ENCODE results near the gene STOML2.

Gene STOML2

DNA sequence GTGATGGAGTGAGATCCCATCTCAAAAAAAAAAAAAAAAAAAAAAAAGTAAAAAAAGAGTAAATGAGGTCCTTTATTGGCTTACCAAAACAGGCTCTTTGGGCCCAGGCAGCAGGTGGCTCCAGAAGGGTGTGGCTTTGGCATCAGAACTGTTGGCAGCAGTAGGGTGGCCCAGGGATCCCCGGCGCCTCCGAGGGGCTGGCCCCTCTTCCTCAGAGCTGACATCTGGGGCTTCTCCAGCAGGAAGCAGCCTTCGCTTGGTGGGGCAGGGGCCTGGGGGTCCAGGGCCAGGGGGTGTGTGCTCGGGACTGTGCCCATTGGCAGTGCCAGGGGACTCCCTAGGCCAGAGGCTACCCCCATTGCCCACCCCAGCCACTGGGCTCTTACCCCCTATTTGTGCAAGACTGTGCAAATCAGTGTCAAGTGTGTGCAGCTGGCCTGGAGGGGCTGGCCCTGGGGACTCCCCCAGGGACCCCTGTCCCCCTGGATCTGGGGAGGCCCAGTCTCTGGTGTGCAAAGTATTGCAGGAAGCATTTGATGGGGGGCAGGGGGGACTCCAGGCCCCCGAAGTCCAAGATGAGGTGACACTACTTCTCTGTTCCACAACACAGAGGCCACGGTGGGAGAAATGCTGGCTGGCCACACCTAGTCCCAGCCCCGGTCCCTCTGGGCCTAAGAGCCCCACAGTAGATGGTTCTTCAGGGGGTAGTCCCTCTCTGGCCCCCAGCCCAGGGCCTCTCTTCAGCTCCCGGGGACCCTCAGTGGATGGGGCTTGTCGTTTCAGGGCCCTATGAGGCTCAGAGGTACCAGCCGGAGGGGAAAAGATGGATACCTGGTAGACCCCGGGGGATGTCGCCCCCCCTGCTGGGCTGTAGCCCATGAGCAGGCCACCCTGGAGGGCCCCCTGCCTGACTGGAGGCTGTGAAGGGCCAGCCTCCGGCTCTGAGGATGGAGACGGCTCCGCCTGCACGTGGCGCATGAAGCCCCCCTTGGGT lies 4.7 kb upstream of the STOML2 start:
- DNase-seq (ENCODE audit: low read depth in 2 of 2) = no peak
- TF ChIP-seq, protein P1, sequence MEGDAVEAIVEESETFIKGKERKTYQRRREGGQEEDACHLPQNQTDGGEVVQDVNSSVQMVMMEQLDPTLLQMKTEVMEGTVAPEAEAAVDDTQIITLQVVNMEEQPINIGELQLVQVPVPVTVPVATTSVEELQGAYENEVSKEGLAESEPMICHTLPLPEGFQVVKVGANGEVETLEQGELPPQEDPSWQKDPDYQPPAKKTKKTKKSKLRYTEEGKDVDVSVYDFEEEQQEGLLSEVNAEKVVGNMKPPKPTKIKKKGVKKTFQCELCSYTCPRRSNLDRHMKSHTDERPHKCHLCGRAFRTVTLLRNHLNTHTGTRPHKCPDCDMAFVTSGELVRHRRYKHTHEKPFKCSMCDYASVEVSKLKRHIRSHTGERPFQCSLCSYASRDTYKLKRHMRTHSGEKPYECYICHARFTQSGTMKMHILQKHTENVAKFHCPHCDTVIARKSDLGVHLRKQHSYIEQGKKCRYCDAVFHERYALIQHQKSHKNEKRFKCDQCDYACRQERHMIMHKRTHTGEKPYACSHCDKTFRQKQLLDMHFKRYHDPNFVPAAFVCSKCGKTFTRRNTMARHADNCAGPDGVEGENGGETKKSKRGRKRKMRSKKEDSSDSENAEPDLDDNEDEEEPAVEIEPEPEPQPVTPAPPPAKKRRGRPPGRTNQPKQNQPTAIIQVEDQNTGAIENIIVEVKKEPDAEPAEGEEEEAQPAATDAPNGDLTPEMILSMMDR (IDR thresholded peaks at IDR 0.05; ENCODE audit: low read depth, low read length) = no peak
- no peak overlapping the region for H3K4me3 ChIP-seq (replicated peaks in 1 of 2; ENCODE audit: low read depth in 2 of 2, low read length in 2 of 2)

DNA sequence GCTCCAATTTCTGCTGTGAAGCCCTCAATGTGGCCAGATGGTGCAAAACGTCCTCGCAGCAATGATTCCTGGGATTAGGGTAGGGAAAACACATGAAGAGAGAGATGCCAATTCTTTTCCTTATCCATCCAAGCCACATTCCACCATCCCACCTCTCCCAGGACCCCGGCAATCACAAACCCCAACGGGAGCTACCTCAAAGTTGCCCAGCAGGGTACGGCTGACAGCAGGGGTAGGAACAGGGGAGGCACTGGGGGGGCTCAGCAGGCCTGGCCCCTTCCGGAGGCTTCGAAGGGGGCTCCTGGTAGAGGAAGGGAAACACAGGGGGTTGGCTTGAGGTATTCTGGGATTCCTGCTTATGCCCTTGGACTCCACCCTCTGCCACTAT lies 3.4 kb upstream of the STOML2 start:
- no peak overlapping the region for H3K4me3 ChIP-seq (replicated peaks in 1 of 2; ENCODE audit: low read depth in 2 of 2, low read length in 2 of 2)
- DNase-seq (ENCODE audit: low read depth in 2 of 2) = no peak
- TF ChIP-seq, protein P1 (IDR thresholded peaks at IDR 0.05; ENCODE audit: low read depth, low read length) = no peak

DNA sequence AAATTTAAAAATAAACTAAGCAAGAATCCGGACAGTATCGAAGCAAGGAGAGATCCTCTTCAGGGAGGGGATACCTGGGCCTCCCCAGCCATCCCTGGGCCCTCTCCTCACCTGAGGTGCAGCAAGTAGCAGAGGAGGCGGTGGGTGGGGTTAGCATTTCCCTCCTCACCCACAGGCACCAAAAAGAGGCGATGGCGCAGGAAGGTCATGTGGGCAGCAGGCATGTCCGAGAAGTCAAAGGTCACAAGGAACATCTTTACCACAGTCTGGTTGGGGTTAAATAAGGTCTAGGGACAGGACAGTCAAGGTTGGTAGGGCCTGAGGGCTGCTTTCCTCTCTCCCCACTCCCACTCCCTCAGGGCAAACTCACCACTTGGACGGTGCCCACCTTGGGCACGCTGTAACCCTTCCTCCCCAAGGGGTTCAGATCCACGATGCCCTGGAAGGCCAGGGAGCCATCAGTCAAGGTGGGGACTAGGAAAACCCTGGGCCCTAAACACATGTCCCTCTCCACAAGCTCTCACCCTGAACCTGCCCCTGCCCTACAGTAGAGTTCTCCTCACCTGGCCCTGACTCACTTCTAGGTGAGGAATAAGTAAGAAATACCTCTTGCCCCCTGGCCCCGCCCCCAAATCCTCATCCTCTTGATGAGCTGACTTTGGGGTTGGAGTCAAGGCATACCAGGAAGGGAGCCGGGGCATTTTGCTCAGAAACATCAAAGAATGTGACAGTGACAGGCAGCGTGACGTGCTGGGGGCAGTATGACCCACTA lies 2.8 kb upstream of the STOML2 start:
- no peak for DNase-seq (ENCODE audit: low read depth in 2 of 2)
- no peak overlapping the region for H3K4me3 ChIP-seq (replicated peaks in 1 of 2; ENCODE audit: low read depth in 2 of 2, low read length in 2 of 2)
- TF ChIP-seq, protein P1 (IDR thresholded peaks at IDR 0.05; ENCODE audit: low read depth, low read length) = no peak

DNA sequence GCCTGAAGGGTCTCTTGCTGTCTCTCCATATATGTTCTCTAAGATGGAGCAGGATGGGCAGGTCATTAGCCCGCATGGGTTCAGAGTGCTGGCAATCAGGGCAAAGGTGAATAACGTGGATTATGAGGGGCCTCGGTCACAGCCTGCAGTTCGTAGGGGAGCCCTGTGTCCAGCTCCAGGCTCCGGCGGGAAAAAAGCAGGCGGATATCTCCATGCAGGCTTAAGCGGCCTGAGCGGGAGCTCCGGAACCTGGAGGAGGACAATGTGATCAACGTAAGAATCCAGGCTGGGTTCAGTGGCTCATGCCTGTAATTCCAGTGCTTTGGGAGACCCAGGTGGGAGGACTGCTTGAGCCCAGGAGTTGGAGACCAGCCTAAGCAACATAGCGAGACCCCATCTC lies 2.2 kb upstream of the STOML2 start:
- TF ChIP-seq, protein P1 (IDR thresholded peaks at IDR 0.05; ENCODE audit: low read depth, low read length) = no peak
- no peak for DNase-seq (ENCODE audit: low read depth in 2 of 2)
- H3K4me3 ChIP-seq (replicated peaks in 1 of 2; ENCODE audit: low read depth in 2 of 2, low read length in 2 of 2) = no peak overlapping the region

DNA sequence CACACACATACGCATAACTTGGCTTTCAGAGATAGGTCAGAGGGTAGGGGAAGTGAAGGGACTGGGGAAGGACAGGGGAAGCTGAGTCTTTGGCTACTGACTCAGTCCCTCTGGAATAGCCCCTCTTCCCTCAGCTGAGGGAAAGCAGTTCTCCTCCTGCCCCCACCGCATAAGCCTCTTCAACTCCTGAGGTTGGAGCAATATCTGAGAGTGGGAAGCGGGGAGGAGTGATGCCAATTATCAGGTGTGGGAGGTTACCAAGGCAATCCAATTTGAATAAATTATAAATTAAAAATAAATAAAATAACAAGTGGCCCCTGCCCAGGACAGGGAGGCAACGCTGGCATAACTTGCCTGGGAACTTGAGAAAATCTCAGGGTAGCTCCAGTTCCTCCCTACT lies 1.7 kb upstream of the STOML2 start:
- no peak for DNase-seq (ENCODE audit: low read depth in 2 of 2)
- TF ChIP-seq, protein P1 (IDR thresholded peaks at IDR 0.05; ENCODE audit: low read depth, low read length) = no peak
- no peak overlapping the region for H3K4me3 ChIP-seq (replicated peaks in 1 of 2; ENCODE audit: low read depth in 2 of 2, low read length in 2 of 2)

DNA sequence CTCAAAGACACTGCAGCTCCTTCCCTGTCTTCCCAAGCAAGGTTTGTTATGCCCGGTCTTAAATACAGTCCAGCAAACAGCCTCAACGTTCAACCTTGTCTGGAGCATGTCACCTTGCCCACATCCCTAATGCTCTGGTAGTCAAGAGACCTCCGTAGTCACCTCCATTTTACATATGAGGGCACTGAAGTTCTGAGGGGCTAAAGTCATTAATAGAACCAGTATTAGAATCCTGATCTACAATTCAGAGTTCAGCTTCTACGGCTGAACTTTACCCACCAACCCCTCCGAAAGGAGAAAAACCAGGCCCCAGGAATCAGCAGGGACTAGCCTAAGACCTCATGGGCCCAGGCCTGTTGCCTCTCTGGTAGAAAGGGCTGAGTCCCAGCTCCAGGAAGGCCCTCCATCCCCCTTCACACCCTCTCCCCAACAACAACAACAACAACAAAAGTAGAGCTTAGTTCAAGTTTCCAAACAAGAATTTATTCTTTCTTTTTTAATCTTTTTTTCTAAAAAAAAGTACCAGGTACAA lies 795 bp upstream of the STOML2 start:
- TF ChIP-seq, protein P1 (IDR thresholded peaks at IDR 0.05; ENCODE audit: low read depth, low read length) = no peak
- H3K4me3 ChIP-seq (replicated peaks in 1 of 2; ENCODE audit: low read depth in 2 of 2, low read length in 2 of 2) = peak overlapping the region; percentile 74 to 77
- DNase-seq (ENCODE audit: low read depth in 2 of 2) = no peak
